RWPE2 (cell line): ENCODE data around the gene CFAP73.

Source experiments
- ATAC-seq: fragments of 200-7000 bp; cut with Tn5 transposase; 3 replicates; pipeline ENCODE4 v1.9.1; 2021; ENCODE audit warnings: low read depth
- DNase-seq: peaks from one replicate; pipeline ENCODE4 v3.0.0-alpha.2; 2020; ENCODE audit warnings: low spot score
- H3K27ac ChIP-seq: fragments of 450-650 bp; 2 replicates; pipeline ENCODE4 v1.5.1; 2017; ENCODE audit warnings: mild to moderate bottlenecking; ENCODE audit not compliant: poor library complexity, severe bottlenecking
- H3K27me3 ChIP-seq: fragments of 250-450 bp; sonication (Bioruptor Pico); 2 replicates; pipeline ENCODE4 v1.5.1; 2021; ENCODE audit warnings: mild to moderate bottlenecking, moderate library complexity; ENCODE audit not compliant: insufficient read depth, poor library complexity, severe bottlenecking
- H3K36me3 ChIP-seq: fragments of 250-450 bp; sonication (Bioruptor Pico); 2 replicates; pipeline ENCODE4 v1.5.1; 2020; ENCODE audit warnings: low read depth, mild to moderate bottlenecking, moderate library complexity
- H3K4me1 ChIP-seq: fragments of 250-450 bp; sonication (Bioruptor Pico); 2 replicates; pipeline ENCODE4 v1.5.1; 2021; ENCODE audit warnings: mild to moderate bottlenecking, moderate library complexity; ENCODE audit not compliant: insufficient read depth, poor library complexity, severe bottlenecking
- H3K4me3 ChIP-seq: fragments of 250-450 bp; sonication (Bioruptor Pico); 2 replicates; pipeline ENCODE4 v1.5.1; 2021; ENCODE audit warnings: mild to moderate bottlenecking, moderate library complexity; ENCODE audit not compliant: severe bottlenecking
- H3K9me3 ChIP-seq: fragments of 250-450 bp; sonication (Bioruptor Pico); 2 replicates; pipeline ENCODE4 v1.5.1; 2021; ENCODE audit warnings: mild to moderate bottlenecking, moderate library complexity; ENCODE audit not compliant: severe bottlenecking
- CTCF ChIP-seq: fragments of 450-650 bp; IDR thresholded peaks from one replicate; pipeline ENCODE4 v1.5.1; 2017; ENCODE audit warnings: mild to moderate bottlenecking, moderate library complexity; ENCODE audit not compliant: poor library complexity, severe bottlenecking

Gene CFAP73

GRCh38 chr12:113144806-113145205 lies 4.7 kb upstream of the CFAP73 start:
- no peak for DNase-seq
- Histone ChIP-seq H3K36me3 (no peaks in the 10 kb centered on the region), H3K4me1 (no peaks in the 10 kb centered on the region), H3K27me3 (no peaks in the 10 kb centered on the region), H3K4me3 (no peak overlapping the region), H3K9me3 (no peaks in the 10 kb centered on the region), H3K27ac (no peak overlapping the region)
- no peak for TF ChIP-seq CTCF
- no peak for ATAC-seq

GRCh38 chr12:113145720-113146551 lies 3.6 kb upstream of the CFAP73 start:
- no peaks in the 10 kb centered on the region for H3K4me1 ChIP-seq
- H3K4me3 ChIP-seq = no peak overlapping the region
- no peak for ATAC-seq
- TF ChIP-seq CTCF = no peak
- H3K27me3 ChIP-seq = no peaks in the 10 kb centered on the region
- H3K27ac ChIP-seq = no peak overlapping the region
- no peak for DNase-seq
- no peaks in the 10 kb centered on the region for H3K36me3 ChIP-seq
- no peaks in the 10 kb centered on the region for H3K9me3 ChIP-seq

GRCh38 chr12:113146999-113147398 lies 2.5 kb upstream of the CFAP73 start:
- no peak for TF ChIP-seq CTCF
- Histone ChIP-seq H3K27ac (no peak overlapping the region), H3K36me3 (no peaks in the 10 kb centered on the region), H3K4me1 (no peaks in the 10 kb centered on the region), H3K4me3 (no peak overlapping the region), H3K9me3 (no peaks in the 10 kb centered on the region), H3K27me3 (no peaks in the 10 kb centered on the region)
- DNase-seq (no peak), ATAC-seq (no peak)

GRCh38 chr12:113151655-113152054 lies 2.1 kb downstream of the CFAP73 start:
- Histone ChIP-seq H3K4me3 (no peak overlapping the region), H3K9me3 (no peaks in the 10 kb centered on the region), H3K27ac (no peak overlapping the region), H3K4me1 (no peaks in the 10 kb centered on the region), H3K27me3 (peaks cover 10% of the 10 kb centered on the region), H3K36me3 (no peaks in the 10 kb centered on the region)
- ATAC-seq (no peak), DNase-seq (no peak)
- TF ChIP-seq CTCF = no peak

GRCh38 chr12:113152196-113152834 lies 2.8 kb downstream of the CFAP73 start:
- TF ChIP-seq CTCF = no peak
- H3K9me3 ChIP-seq = no peaks in the 10 kb centered on the region
- peaks cover 10% of the 10 kb centered on the region for H3K27me3 ChIP-seq
- H3K4me1 ChIP-seq = no peaks in the 10 kb centered on the region
- no peaks in the 10 kb centered on the region for H3K36me3 ChIP-seq
- DNase-seq (no peak), ATAC-seq (no peak)
- peak overlapping the region; percentile 30 for H3K4me3 ChIP-seq
- no peak overlapping the region for H3K27ac ChIP-seq
